Head of caudate nucleus (tissue), 42 donors: ENCODE measurements around the gene GRID1.

Source experiments
- DNase-seq, 42 donors: peaks; one replicate each; pipeline versions ENCODE4 v3.0.0 to v3.0.0-alpha.2; 2020 to 2021; ENCODE audit warnings: mixed read lengths in 7 of 42
- intact Hi-C: fragments of 100-400 bp; cut with DNase I; formaldehyde crosslinking; loops from one replicate; pipeline ENCODE4 v1.15.0; 2022

GRID1 gene

DNA sequence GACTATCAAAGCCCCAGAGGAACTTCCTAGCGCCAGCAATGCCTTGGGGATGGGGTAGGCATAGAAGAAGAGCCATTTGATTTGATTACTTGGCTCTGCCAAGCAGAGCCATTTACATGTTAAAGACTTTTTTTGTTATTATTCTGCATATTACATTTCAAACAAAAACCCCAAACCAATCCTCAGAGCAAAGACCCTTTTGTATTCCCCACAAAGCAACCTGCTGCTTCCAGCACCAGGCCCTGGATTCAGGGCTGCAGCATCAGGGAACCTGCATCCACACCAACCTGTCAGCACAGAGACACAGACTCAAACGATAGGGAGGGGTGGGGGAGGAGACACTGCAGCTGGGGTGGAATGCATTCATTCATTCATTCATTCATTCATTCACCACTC is 73.2 kb downstream of the GRID1 start:
- DNase-seq: peak in 4 of 42 donors; percentile 6 to 31 (median 13)
- intact Hi-C loops: no loop called here

DNA sequence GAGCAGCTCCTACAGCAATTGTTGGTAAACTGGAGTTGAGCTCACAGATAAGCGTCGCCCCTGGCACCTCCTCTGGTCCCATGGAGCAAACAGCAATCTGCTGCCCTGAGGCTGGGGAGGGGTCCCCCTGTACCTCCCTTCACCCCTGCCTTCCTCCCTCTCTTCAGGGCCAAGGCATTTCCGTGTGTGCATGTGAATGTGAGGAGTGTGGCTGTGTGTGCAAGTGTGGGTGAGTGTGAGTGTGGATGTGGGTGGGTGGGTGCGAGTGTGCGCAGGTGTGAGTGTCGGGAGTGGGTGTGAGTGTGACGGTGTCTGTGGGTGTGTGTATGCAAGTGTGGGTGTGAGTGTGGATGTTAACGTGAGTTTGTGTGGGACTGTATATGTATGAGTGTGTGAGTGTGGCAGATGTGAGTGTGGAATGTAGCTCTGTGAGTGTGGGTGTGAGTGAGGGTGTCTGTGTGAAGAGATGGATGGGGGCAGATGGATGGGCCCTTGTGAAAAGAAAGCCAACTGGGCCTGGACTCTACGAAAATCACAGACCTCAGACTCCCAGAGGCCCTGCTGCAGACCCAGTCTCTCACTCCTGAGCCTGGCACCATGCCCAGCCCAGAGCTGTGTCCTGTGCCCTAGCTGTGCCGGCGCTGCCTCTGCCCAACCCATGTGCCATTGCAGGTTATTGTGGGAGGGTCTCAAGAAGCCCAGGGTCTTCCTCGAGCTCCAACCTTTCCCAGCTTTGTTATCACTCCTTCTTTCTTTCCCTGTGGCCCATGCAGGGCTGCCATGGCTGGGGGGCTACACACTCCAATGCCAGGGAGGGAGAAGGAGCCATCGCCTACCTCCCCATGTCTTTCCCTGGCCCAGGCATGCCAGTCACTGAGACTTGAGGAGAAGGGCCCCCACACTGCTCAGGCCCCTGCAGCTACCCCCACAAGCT is 73.9 kb downstream of the GRID1 start:
- DNase-seq: peak in 36 of 42 donors; percentile 35 to 82 (median 60)
- intact Hi-C loops: no loop called here

DNA sequence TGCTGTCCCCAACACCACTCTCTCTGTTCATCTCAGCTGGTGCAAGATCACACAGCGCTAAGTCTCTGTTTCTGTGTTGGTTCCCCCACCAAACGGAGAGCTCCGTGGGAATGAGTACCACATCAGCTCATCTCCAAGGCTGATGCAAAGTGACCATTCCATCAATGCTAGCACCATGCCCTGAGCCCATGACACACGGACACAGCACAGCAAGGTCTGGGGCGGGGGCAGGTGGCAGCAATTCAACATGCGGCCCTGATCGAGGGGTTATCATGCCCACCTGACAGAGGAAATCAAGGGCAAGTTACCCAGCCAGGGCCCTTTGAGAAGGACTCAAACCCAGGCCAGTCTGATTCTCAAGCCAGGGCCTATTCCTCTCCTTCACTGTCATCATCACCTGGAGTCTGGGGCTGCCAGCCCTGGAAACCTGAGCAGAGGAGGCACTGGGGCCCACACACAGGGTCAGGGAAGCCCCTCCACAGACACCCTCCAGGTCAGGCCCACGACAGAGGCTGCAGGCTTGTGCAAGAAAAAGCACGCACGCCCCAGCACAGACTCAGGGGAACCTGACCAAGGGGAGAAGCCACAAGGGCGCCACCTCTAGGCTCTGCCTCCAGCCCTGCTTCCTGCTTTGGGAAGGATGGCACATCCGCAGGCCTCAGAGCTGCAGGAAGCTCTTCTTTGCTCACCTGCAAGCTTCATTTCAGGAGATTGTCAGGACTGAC is 74.8 kb downstream of the GRID1 start:
- DNase-seq: peak in 4 of 42 donors; percentile 16 to 51 (median 30)
- intact Hi-C loops: no loop called here

- peak in 4 of 42 donors; percentile 12 to 41 (median 26) for DNase-seq
- intact Hi-C loops: no loop called here
Measured at GRCh38 chr10:86290933-86291615, 75.5 kb downstream of the GRID1 start.

DNA sequence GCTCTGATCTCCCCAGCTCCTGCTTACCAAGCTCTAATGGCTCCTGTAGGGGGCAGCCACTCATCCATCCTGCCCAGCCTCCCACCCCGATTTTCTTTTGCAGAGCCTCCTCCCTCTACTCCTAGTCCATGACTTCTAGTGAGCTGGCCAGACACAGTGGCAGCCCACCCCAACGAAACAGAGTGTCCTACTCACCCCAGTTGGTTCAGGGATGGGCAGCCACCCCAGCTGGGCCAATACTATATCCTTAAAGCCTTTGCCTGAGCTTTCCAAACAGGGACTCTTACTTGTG is 77.1 kb downstream of the GRID1 start:
- peak in 3 of 42 donors; percentile 10 to 33 (median 22) for DNase-seq
- intact Hi-C loops: no loop called here

DNA sequence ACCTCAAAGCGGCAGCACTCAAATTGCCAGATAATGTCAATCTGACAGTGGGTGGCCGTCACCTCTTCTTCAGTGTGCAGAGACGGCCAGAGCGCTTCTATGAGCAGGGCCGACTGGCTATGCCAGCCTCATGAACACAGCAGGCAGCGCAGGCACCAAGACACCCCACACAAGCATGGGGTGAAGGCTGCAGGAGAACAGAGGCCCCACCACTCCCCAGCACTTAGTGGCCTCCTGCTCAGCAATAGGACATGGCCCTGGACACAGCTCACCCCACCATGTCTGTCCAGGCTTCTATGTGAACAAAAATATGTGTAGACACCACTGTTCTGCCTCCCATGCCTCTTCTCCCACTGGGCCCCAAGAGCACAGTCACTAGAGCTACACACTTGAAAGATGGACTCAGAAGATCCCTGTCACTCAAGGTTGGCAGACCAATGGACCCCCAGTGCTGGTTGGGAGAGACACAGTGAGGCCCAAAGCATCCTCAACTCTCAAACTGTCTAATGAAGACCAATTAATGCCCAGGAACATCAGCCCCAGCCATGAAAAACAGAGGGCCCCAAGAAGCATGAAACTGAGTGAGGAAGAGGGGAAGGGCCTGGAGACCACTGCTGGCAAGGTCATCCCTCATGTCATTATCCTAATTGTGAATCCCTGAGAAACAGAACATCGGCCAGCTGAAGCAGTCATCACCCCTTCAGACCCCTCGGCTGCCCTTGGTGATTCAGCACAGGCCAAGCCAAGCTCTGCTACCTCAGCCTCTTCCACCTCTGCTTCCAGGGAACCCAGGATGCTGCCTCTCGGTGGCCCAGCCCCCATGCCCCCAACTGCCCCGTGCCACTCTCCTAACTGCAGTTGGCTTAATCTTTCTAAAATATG is 77.7 kb downstream of the GRID1 start:
- peak in 4 of 42 donors; percentile 20 to 39 (median 36) for DNase-seq
- intact Hi-C loops: no loop called here

GRCh38 chr10:86287966-86288579 is 78.5 kb downstream of the GRID1 start:
- DNase-seq: peak in 3 of 42 donors; percentile 20 to 44 (median 22)
- intact Hi-C loops: no loop called here

- peak in 4 of 42 donors; percentile 22 to 41 (median 32) for DNase-seq
Measured at GRCh38 chr10:86287110-86287793, 79.3 kb downstream of the GRID1 start.

GRCh38 chr10:86286236-86287109 is 80.1 kb downstream of the GRID1 start:
- intact Hi-C loops: no loop called here
- DNase-seq: peak in 4 of 42 donors; percentile 20 to 30 (median 26)

More at GRCh38 chr10:86287110-86287793, 79.3 kb downstream of the GRID1 start:
- intact Hi-C loops: no loop called here

DNA sequence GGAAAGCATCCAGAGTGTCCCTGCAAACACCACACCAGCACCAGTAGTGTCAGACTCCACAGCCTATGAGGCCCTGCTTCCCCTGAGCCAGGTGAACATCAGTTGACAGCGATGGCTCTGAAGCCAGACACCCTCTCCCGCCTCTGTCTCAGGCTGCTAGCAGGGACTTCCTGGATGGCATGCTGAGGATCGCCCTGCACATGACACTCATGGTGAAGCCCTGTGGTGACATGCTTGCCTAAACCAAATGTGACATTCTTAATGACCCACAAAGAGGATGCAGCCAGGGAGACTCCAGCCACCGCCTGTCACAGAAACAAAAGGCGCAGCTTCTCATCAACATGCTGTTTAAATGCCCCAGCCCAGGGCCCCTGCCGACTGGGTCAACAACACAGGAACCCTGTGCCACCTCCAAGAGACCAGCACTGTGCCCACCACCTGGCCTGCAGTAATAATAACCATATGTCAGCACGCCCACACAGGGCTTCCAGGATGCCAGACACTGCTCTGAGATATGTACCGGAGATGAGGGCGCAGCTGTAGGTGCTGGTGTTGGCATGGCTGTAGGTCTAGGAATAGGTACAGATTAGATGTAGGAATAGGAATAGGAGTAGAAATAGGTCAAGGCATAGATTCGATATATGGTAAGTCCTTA is 81.3 kb downstream of the GRID1 start:
- peak in 4 of 42 donors; percentile 10 to 41 (median 30) for DNase-seq
- intact Hi-C loops: no loop called here

DNA sequence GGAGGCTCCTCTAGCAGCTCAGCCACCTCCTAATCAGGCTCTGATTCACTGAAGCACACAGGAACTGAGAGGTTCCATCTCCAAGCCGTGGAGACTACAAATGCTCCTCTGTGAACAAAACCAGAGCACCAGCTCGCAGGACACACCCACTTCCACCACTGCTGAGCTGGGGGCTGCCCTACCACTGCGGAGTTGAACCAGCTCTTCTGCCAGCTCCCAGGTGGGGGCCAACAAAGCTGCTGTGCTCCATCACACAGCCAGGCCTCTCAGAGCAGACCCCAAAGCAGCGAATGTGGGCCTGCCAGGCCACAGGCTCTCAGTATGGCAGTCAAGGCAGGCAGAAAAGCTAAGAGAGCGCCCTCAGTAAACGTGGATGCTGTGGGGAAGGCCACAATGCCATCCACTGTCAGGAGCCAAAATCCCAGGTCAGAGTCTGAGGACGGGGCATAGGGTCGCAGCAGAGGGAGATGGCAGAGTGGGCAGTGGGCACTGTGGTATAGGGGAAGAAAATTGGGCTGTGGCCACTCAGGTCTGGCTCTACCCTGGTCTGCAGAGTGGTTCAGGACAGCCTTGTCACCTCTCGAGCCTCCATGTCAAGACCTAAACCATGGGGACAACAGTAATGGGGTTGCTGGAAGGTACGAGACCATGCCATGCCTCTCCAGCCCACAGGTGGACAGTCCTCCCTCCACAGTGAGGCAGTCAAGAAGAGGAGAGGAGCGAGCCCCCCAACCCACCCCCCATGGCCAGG is 82.1 kb downstream of the GRID1 start:
- DNase-seq: peak in 4 of 42 donors; percentile 6 to 39 (median 24)
- intact Hi-C loops: no loop called here

- peak in 1 of 42 donors; percentile 16 for DNase-seq
- intact Hi-C loops: no loop called here
Measured at GRCh38 chr10:86283466-86284287, 82.9 kb downstream of the GRID1 start.

GRCh38 chr10:86282664-86283465 is 83.7 kb downstream of the GRID1 start:
- DNase-seq: peak in 2 of 42 donors; percentile 10 to 28
- intact Hi-C loops: no loop called here

GRCh38 chr10:86281396-86281795 is 85.2 kb downstream of the GRID1 start:
- peak in 1 of 42 donors; percentile 30 for DNase-seq
- intact Hi-C loops: no loop called here
